ENCODE data around the gene SLC16A3. TPM values are rescaled to one million over a fixed set of nuclear protein-coding genes. Genes with fewer than 3 reads are reported as not detected.

The SLC16A3 gene
- total RNA-seq, 3 donors from 2014 or later, result 22.0 to 31.5 (median 26.3) TPM

- DNase-seq, result no peak
- ATAC-seq, result no peak
- H3K9me3 Mint-ChIP-seq, result no peaks in the 10 kb centered on the region
- peaks cover 38% of the 10 kb centered on the region for H3K36me3 Mint-ChIP-seq (ENCODE audit: insufficient read depth)
- no peak overlapping the region for H3K4me3 Mint-ChIP-seq
- H3K27me3 Mint-ChIP-seq (ENCODE audit: low read depth), result no peaks in the 10 kb centered on the region
- peaks cover 58% of the 10 kb centered on the region for H3K4me1 Mint-ChIP-seq (ENCODE audit: low read depth)
Observed at GRCh38 chr17:82266142-82266541, 37.3 kb downstream of the SLC16A3 start.

DNA sequence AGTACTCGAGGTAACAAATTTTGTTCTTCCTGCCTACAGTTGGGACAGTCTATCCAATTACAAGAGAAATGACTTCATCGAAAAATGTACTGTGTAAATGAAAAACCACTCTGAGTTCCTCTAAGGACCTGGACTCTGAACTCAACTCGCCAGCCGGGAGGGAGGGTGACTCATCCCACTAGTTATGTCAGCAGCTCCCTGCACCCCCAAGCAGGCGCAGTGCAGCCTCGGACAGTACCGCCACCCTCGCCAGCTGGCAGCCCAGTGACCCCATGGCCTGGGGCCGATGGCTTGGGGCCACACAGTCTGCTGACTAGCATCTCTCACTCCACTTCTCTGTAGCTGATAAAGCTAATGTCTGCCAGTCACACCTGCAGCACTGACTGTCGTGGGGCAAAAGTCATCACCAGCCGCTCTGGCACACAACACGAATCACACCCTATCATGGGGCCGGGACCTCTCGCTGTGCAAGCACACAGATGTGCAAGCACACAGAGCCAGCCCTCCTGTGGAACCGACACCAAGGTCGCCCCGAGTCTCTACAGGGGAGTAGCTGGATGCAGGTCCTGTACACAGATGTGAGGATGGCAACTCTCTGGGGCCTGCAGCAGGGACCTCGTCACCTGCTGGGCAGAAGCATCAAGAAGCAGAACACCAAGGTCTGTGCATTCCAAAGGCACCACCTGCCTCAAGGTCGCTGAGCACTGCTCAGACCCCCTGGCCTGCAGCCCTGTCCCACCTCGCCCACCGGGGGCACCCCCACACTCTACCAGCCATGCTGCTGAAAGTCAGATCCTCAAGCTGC, 38.9 kb downstream of the SLC16A3 start:
- Mint-ChIP-seq H3K36me3 (ENCODE audit: insufficient read depth) (peaks cover 34% of the 10 kb centered on the region), H3K4me1 (ENCODE audit: low read depth) (peaks cover 72% of the 10 kb centered on the region), H3K27me3 (ENCODE audit: low read depth) (no peaks in the 10 kb centered on the region), H3K9me3 (no peaks in the 10 kb centered on the region), H3K4me3 (peak overlapping the region; percentile 25)
- DNase-seq (peak; percentile 50), ATAC-seq (peak; percentile 69 to 73)

DNA sequence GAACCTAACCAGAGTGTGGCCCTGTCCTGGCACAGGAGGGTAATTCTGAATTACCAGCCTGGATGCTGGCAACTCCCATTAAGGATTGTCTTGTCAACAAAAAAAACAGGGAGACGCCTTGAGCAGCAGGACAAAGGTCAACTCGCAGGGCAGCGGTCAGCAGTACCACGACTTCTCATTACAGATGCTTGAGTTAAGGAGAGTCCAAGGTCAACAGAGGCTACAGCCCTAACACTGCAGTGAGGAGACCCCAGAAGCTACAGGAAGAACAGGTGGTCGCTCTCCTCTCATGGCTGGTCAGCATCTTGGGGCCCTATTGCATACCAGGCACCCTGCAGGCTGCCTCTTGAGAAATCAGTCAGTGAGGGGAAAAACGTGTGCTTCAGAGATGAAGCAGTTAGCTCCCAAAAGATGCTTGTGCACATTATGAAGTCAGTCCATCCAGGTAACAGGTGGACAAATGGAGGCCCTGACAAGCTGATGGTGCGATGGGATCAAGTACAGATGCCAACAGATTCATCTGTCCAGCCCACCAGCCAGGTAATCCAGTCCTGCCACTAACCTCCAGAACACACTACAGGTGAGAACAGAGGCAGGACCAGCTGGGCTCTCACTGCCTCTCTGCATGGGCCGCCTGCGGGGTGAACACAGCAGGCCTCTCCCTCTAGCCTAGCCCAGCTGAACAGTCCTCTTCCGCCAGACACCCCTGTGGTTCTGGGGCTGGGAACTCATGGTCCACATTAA, 40.5 kb downstream of the SLC16A3 start:
- peak overlapping the region; percentile 96 for H3K4me3 Mint-ChIP-seq
- H3K36me3 Mint-ChIP-seq (ENCODE audit: insufficient read depth), result peaks cover 30% of the 10 kb centered on the region
- H3K27me3 Mint-ChIP-seq (ENCODE audit: low read depth), result no peaks in the 10 kb centered on the region
- H3K4me1 Mint-ChIP-seq (ENCODE audit: low read depth), result peaks cover 72% of the 10 kb centered on the region
- no peaks in the 10 kb centered on the region for H3K9me3 Mint-ChIP-seq
- ATAC-seq, result no peak
- DNase-seq, result no peak

DNA sequence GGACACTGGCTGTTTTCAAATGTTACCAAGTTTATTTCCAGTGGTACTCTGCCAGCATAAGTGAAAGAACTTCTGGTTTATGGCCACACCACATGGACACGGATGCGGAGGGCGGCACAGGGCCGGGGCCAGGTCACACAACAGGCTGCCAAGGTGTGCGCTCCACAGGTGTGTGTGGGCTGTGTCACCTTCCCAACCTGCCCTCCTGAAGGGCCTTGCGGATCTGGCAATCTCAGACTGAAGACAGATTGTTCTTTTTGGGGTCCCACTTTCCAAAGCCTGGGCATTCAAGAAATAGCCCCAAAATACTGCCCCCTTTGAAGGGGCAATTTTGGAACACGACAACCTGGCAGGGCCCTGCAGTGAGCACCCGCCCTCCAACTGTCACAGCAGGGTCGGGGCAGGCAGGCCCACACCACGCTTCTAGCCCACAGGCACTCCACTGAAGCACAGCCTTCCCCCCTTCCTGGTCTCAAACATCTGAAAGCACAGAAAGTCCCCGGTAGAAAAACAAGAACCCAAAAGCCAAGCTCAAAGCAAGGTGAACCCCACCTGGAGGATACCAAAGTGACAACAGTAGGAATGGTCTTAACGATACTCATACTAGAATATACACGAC, 41.1 kb downstream of the SLC16A3 start:
- no peak for DNase-seq
- Mint-ChIP-seq H3K4me1 (ENCODE audit: low read depth) (peaks cover 72% of the 10 kb centered on the region), H3K36me3 (ENCODE audit: insufficient read depth) (peaks cover 26% of the 10 kb centered on the region), H3K9me3 (no peaks in the 10 kb centered on the region), H3K4me3 (peak overlapping the region; percentile 96), H3K27me3 (ENCODE audit: low read depth) (no peaks in the 10 kb centered on the region)
- no peak for ATAC-seq

DNA sequence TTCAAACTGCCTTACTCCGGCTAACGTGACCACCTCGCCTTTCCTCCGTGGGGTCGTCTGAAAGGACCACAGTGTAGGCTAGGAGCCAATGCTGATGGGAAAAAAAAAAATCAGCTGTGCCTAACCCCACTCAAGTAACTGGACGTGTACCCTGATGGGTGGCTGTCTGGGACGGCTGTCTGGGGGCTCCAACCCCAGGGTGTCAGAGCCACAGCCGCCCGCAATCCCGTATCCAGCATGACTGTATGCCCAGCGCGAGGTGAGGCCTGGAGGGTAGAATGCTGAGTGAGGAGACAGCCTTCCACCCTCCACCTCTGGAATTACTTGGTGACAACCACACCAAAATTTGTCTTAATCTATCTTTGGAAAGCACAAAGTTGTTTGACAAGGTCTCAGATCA, 41.8 kb downstream of the SLC16A3 start:
- H3K27me3 Mint-ChIP-seq (ENCODE audit: low read depth), result no peaks in the 10 kb centered on the region
- DNase-seq (no peak), ATAC-seq (no peak)
- peak overlapping the region; percentile 96 for H3K4me3 Mint-ChIP-seq
- H3K36me3 Mint-ChIP-seq (ENCODE audit: insufficient read depth), result peaks cover 26% of the 10 kb centered on the region
- no peaks in the 10 kb centered on the region for H3K9me3 Mint-ChIP-seq
- H3K4me1 Mint-ChIP-seq (ENCODE audit: low read depth), result peaks cover 70% of the 10 kb centered on the region

- no peaks in the 10 kb centered on the region for H3K9me3 Mint-ChIP-seq
- DNase-seq, result no peak
- peak overlapping the region; percentile 96 for H3K4me3 Mint-ChIP-seq
- H3K36me3 Mint-ChIP-seq (ENCODE audit: insufficient read depth), result peaks cover 21% of the 10 kb centered on the region
- H3K27me3 Mint-ChIP-seq (ENCODE audit: low read depth), result no peaks in the 10 kb centered on the region
- ATAC-seq, result no peak
- H3K4me1 Mint-ChIP-seq (ENCODE audit: low read depth), result peaks cover 63% of the 10 kb centered on the region
Observed at GRCh38 chr17:82271401-82271800, 42.6 kb downstream of the SLC16A3 start.

DNA sequence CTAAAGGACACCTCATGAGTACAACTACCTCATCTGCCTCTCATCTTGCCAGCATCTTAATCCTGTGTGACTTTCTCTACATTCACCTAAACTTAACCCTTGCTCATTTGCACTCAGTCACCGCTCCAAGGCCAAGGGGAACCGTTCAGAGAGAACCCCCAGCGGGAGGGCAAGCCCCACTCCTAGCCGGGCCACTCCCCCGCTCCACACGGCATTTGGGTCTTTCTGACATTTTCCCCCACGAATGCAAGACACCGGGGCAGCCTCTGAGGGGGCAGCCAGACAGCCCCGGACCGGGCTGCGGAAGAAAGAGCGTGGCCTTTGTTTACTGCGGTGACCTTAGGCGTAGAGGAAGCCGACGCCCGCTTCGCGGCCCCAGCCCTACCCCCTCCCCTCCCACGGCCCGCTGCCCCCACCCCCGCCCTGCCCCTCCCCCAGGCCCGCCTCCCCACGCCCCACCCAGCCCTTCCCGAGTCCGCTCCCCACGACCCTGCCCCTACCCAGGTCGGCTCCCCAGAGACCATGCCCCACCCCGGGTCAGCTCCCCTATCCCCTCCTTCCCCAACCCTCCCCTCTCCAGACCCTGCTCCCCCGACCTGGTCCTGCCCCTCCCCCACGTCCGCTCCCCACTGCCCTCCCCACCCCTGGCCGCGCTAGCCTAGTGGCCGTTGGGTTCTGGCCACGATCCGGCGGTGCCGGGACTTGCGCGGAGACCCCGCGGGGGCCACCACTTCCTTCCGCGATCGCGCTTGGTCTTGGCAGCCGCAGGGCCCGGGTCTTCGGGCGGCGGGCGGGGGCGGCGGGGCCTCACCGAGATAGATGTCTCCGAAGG, 43.9 kb downstream of the SLC16A3 start:
- H3K9me3 Mint-ChIP-seq, result no peaks in the 10 kb centered on the region
- peak; percentile 15 to 19 for ATAC-seq

GRCh38 chr17:82273327-82274133, 44.7 kb downstream of the SLC16A3 start, which contains the start of gene CSNK1D:
CSNK1D (minus strand) TSS chr17:82273700; CDS start chr17:82273381, 319 bp downstream.
- H3K36me3 Mint-ChIP-seq (ENCODE audit: insufficient read depth), result peaks cover 17% of the 10 kb centered on the region
- no peaks in the 10 kb centered on the region for H3K27me3 Mint-ChIP-seq (ENCODE audit: low read depth)
- ATAC-seq, result peak; percentile 84 to 87
- H3K4me3 Mint-ChIP-seq, result peak within 1 kb of the TSS; percentile 96
- H3K9me3 Mint-ChIP-seq, result no peaks in the 10 kb centered on the region
- DNase-seq, result peak; percentile 93
- H3K4me1 Mint-ChIP-seq (ENCODE audit: low read depth), result peaks cover 43% of the 10 kb centered on the region

More for the DNA sequence above, 43.9 kb downstream of the SLC16A3 start:
- no peaks in the 10 kb centered on the region for H3K27me3 Mint-ChIP-seq (ENCODE audit: low read depth)
- peaks cover 17% of the 10 kb centered on the region for H3K36me3 Mint-ChIP-seq (ENCODE audit: insufficient read depth)
- peak; percentile 45 for DNase-seq
- H3K4me1 Mint-ChIP-seq (ENCODE audit: low read depth), result peaks cover 51% of the 10 kb centered on the region
- peak overlapping the region; percentile 96 for H3K4me3 Mint-ChIP-seq

- H3K36me3 Mint-ChIP-seq (ENCODE audit: insufficient read depth), result peaks cover 17% of the 10 kb centered on the region
- H3K4me1 Mint-ChIP-seq (ENCODE audit: low read depth), result peaks cover 35% of the 10 kb centered on the region
- no peaks in the 10 kb centered on the region for H3K9me3 Mint-ChIP-seq
- peak overlapping the region; percentile 96 for H3K4me3 Mint-ChIP-seq
- ATAC-seq (no peak), DNase-seq (no peak)
- H3K27me3 Mint-ChIP-seq (ENCODE audit: low read depth), result no peaks in the 10 kb centered on the region
Observed at GRCh38 chr17:82274134-82275020, 45.5 kb downstream of the SLC16A3 start.

DNA sequence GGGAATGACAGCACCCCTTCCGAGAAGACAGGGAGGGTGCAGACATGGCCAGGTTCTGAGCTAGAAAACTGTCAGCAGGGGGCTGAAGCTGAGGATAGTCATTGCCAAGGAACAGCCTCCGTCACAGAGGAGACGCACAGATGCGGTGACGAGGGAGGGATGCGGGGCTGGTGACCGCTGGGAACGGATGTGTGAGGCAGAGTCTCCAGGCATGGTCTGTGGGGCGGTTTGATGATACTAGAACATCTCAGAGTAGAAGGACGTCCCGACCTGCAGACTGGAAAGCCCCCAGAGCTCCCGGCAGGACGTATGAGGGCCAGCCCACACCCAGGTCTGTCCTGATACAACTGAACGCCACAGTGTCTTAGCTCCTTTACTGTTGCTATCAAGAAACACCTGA, 46.5 kb downstream of the SLC16A3 start:
- ATAC-seq, result no peak
- Mint-ChIP-seq H3K27me3 (ENCODE audit: low read depth) (no peaks in the 10 kb centered on the region), H3K9me3 (no peaks in the 10 kb centered on the region), H3K4me1 (ENCODE audit: low read depth) (peaks cover 26% of the 10 kb centered on the region), H3K36me3 (ENCODE audit: insufficient read depth) (peaks cover 10% of the 10 kb centered on the region), H3K4me3 (no peak overlapping the region)
- no peak for DNase-seq

GRCh38 chr17:82276938-82277337, 48.1 kb downstream of the SLC16A3 start:
- ATAC-seq, result no peak
- no peak for DNase-seq
- H3K36me3 Mint-ChIP-seq (ENCODE audit: insufficient read depth), result peaks cover 7% of the 10 kb centered on the region
- H3K4me3 Mint-ChIP-seq, result no peak overlapping the region
- no peaks in the 10 kb centered on the region for H3K9me3 Mint-ChIP-seq
- H3K27me3 Mint-ChIP-seq (ENCODE audit: low read depth), result no peaks in the 10 kb centered on the region
- peaks cover 21% of the 10 kb centered on the region for H3K4me1 Mint-ChIP-seq (ENCODE audit: low read depth)

DNA sequence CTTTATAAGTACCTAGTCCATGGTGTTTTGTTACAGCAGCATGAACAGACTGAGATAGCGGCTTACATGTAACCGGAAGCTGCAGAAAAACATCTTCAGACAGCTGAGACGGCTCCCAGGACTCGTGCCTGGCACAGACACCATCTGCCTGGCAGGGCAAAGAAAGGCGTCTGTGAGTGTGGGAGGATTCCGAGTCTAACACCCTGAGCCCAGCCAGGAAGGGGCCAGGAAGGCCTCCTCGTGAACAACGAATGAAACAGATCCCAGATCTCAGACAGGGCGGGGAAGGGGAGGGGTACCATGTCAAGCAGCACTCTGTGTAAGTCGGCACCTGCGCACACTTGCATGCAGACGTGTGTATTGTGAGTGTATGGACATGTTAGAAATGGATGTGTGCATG, 49.0 kb downstream of the SLC16A3 start:
- H3K36me3 Mint-ChIP-seq (ENCODE audit: insufficient read depth), result no peaks in the 10 kb centered on the region
- no peak for DNase-seq
- no peaks in the 10 kb centered on the region for H3K27me3 Mint-ChIP-seq (ENCODE audit: low read depth)
- H3K9me3 Mint-ChIP-seq, result no peaks in the 10 kb centered on the region
- no peak for ATAC-seq
- H3K4me1 Mint-ChIP-seq (ENCODE audit: low read depth), result peaks cover 17% of the 10 kb centered on the region
- no peak overlapping the region for H3K4me3 Mint-ChIP-seq
